Parathyroid adenoma (tissue), 2 donors: ENCODE measurements around the gene NSG1.

ENCODE experiments used
- H2AFZ ChIP-seq: fragments of 300-600 bp; sonication (generic); one replicate; pipeline ENCODE4 v1.7.0; 2017; ENCODE audit warnings: antibody characterized with exemption, mild to moderate bottlenecking
- H3K27ac ChIP-seq: fragments of 300-600 bp; sonication (generic); one replicate; pipeline ENCODE4 v1.7.0; 2017
- H3K27me3 ChIP-seq: fragments of 300-600 bp; sonication (generic); one replicate; pipeline ENCODE4 v1.7.0; 2017; ENCODE audit warnings: low read length; ENCODE audit not compliant: control insufficient read depth, insufficient read depth
- H3K36me3 ChIP-seq: fragments of 300-600 bp; sonication (generic); one replicate; pipeline ENCODE4 v1.7.0; 2017; ENCODE audit warnings: low read length; ENCODE audit not compliant: control insufficient read depth, insufficient read depth
- H3K4me1 ChIP-seq: fragments of 300-600 bp; sonication (generic); one replicate; pipeline ENCODE4 v1.7.0; 2017; ENCODE audit warnings: control low read depth
- H3K4me2 ChIP-seq: fragments of 300-600 bp; sonication (generic); one replicate; pipeline ENCODE4 v1.7.0; 2017; ENCODE audit warnings: low read length
- H3K4me3 ChIP-seq: fragments of 300-600 bp; sonication (generic); one replicate; pipeline ENCODE4 v1.7.0; 2017; ENCODE audit warnings: low read depth, low read length
- H3K79me2 ChIP-seq: fragments of 300-600 bp; sonication (generic); one replicate; pipeline ENCODE4 v1.7.0; 2017; ENCODE audit warnings: control low read depth
- H3K9ac ChIP-seq: fragments of 300-600 bp; sonication (generic); one replicate; pipeline ENCODE4 v1.7.0; 2017; ENCODE audit warnings: mild to moderate bottlenecking
- H3K9me3 ChIP-seq: fragments of 300-600 bp; sonication (generic); one replicate; pipeline ENCODE4 v1.7.0; 2017; ENCODE audit warnings: low read length; ENCODE audit not compliant: control insufficient read depth
- CTCF ChIP-seq: fragments of 300-600 bp; sonication (generic); IDR thresholded peaks from one replicate; pipeline ENCODE4 v1.7.0; 2017; ENCODE audit warnings: antibody characterized with exemption, mild to moderate bottlenecking
- donor health status: primary hyperparathyroidism.

Gene NSG1

GRCh38 chr4:4415806-4416805 lies 29.2 kb downstream of the NSG1 start:
- Histone ChIP-seq H3K4me3 (no peak overlapping the region), H3K27ac (no peak overlapping the region), H3K9me3 (no peaks in the 10 kb centered on the region), H2AFZ (no peak overlapping the region), H3K36me3 (no peaks in the 10 kb centered on the region), H3K27me3 (no peaks in the 10 kb centered on the region), H3K9ac (no peak overlapping the region), H3K4me2 (no peak overlapping the region), H3K4me1 (no peaks in the 10 kb centered on the region), H3K79me2 (no peaks in the 10 kb centered on the region)
- TF ChIP-seq CTCF: no peak

GRCh38 chr4:4416981-4417380 lies 30.1 kb downstream of the NSG1 start:
- TF ChIP-seq CTCF: no peak
- Histone ChIP-seq H3K4me2 (no peak overlapping the region), H3K4me1 (no peaks in the 10 kb centered on the region), H2AFZ (no peak overlapping the region), H3K4me3 (no peak overlapping the region), H3K9me3 (no peaks in the 10 kb centered on the region), H3K9ac (no peak overlapping the region), H3K27me3 (no peaks in the 10 kb centered on the region), H3K36me3 (no peaks in the 10 kb centered on the region), H3K27ac (no peak overlapping the region), H3K79me2 (no peaks in the 10 kb centered on the region)

GRCh38 chr4:4417886-4418285 lies 31.0 kb downstream of the NSG1 start:
- no peak overlapping the region for H3K4me2 ChIP-seq
- H3K27me3 ChIP-seq: no peaks in the 10 kb centered on the region
- no peak overlapping the region for H3K27ac ChIP-seq
- no peak overlapping the region for H3K9ac ChIP-seq
- no peaks in the 10 kb centered on the region for H3K79me2 ChIP-seq
- no peaks in the 10 kb centered on the region for H3K36me3 ChIP-seq
- no peak for TF ChIP-seq CTCF
- no peaks in the 10 kb centered on the region for H3K4me1 ChIP-seq
- no peak overlapping the region for H3K4me3 ChIP-seq
- no peaks in the 10 kb centered on the region for H3K9me3 ChIP-seq
- H2AFZ ChIP-seq: no peak overlapping the region

- no peaks in the 10 kb centered on the region for H3K4me1 ChIP-seq
- no peaks in the 10 kb centered on the region for H3K36me3 ChIP-seq
- H3K9ac ChIP-seq: no peak overlapping the region
- TF ChIP-seq CTCF: no peak
- no peak overlapping the region for H2AFZ ChIP-seq
- H3K79me2 ChIP-seq: no peaks in the 10 kb centered on the region
- H3K27ac ChIP-seq: no peak overlapping the region
- no peaks in the 10 kb centered on the region for H3K27me3 ChIP-seq
- no peak overlapping the region for H3K4me2 ChIP-seq
- H3K4me3 ChIP-seq: no peak overlapping the region
- H3K9me3 ChIP-seq: no peaks in the 10 kb centered on the region
These were observed 31.9 kb downstream of the NSG1 start for GRCh38 chr4:4418676-4419390.
